Lower leg skin (tissue), 3 donors: ENCODE data around the gene CCDC92.

Experiments used
- CTCF ChIP-seq, 3 donors: fragments of 450-650 bp; IDR thresholded peaks; one replicate each; pipeline ENCODE4 v1.5.1; 2016; ENCODE audit warnings: antibody characterized with exemption in 3 of 3, mild to moderate bottlenecking in 3 of 3, moderate library complexity in 2 of 3
- POLR2A ChIP-seq, 2 donors: fragments of 450-650 bp; IDR thresholded peaks; one replicate each; pipeline ENCODE4 v1.6.1; 2016 to 2017; ENCODE audit warnings: antibody characterized with exemption in 2 of 2, mild to moderate bottlenecking in 1 of 2, moderate library complexity in 1 of 2

GRCh38 chr12:123936956-123937706, 35.5 kb downstream of the CCDC92 start:
- TF ChIP-seq CTCF (IDR thresholded peaks at IDR 0.05), result no peak
- no peak for TF ChIP-seq POLR2A (IDR thresholded peaks at IDR 0.05)
